ENCODE measurements around the gene SLC16A14.
"Not testable (repeated sequence)": the region's sequence is repeated elsewhere in the genome, so short reads cannot be mapped to it uniquely, and the experiment has no call there.

SLC16A14 gene, protein sequence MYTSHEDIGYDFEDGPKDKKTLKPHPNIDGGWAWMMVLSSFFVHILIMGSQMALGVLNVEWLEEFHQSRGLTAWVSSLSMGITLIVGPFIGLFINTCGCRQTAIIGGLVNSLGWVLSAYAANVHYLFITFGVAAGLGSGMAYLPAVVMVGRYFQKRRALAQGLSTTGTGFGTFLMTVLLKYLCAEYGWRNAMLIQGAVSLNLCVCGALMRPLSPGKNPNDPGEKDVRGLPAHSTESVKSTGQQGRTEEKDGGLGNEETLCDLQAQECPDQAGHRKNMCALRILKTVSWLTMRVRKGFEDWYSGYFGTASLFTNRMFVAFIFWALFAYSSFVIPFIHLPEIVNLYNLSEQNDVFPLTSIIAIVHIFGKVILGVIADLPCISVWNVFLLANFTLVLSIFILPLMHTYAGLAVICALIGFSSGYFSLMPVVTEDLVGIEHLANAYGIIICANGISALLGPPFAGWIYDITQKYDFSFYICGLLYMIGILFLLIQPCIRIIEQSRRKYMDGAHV

DNA sequence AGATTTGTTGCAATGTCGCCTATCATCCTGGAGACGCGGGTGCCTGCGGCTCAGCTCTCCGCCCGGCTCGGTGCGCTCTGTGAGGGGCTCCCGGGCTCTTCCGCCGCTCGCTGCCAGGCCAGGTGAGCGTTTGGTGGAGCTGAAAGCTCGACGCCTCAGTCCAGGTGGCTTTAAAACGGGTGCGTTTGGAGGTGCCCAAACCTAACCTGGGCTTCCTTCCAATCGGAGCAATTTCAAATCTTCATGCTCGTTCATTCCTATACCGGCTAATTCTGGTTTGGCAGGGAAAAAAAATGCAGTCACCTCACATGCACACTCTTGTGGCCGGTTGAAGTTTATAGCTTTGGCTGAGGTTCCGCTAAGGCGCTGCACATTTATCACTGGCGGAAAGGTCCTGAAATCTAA lies at the start of gene SLC16A14:
TSS of gene SLC16A14 (minus strand) at position 274 of the 405 bp plus-strand sequence. CDS start 9,572 bp downstream, outside the sequence.
- DNase-seq = peak; percentile 21

DNA sequence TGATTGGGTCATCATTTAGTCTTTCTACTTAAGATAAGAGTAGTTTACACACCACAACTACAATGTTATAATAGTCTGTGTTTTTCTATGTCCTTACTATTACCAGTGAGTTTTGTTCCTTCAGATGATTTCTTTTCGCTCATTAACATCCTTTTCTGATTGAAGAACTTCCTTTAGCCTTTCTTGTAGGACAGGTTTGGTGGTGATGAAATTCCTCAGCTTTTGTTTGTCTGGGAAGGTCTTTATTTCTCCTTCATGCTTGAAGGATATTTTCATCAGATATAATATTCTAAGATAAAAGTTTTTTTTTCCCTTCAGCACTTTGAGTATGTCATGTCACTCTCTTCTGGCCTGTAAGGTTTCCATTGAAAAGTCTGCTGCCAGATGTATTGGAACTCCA lies 38.0 kb upstream of the SLC16A14 start:
- no peak for DNase-seq

- DNase-seq = not testable (repeated sequence)
Observed at GRCh38 chr2:230101967-230102366, 33.2 kb upstream of the SLC16A14 start.

DNA sequence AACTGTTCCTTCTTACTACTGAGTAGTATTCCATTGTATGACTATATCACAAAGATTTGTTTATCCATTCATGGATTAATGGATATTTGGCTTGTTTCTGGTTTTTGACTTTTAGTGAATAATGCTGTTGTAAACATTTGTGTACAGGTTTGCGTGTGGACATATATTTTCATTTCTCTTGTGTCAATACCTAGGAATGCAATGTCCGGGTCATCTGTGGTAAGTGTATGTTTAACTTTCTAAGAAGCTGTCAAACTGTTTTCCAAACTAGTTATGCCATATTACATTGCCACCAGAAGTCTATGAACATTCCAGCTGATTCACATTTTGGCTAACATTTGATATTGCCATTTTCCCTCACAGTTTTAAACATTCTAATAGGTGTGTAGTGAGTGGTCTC lies 29.1 kb upstream of the SLC16A14 start:
- DNase-seq = no peak

GRCh38 chr2:230097424-230097823 lies 28.7 kb upstream of the SLC16A14 start:
- no peak for DNase-seq

DNA sequence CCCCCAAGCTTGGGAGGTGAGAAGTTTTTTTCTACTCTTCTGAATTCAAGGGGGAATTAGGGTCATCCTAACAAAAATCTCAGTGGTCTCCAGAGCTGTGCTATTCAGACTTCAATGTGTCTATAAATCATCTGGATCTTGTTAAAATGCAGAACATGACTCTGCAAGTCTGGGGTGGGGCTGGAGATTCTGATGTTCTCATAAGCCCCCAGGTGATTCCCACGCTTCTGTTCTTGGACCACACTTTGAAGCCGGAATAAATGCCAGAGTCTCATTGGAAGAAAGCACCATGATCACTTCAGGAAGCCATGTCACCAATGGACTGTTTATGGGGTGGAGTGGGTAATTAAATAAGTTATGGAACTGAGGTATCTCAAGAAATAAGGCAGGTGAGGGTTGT lies 22.2 kb upstream of the SLC16A14 start:
- DNase-seq = no peak

- no peak for DNase-seq
Observed at GRCh38 chr2:230085201-230085600, 16.5 kb upstream of the SLC16A14 start.

DNA sequence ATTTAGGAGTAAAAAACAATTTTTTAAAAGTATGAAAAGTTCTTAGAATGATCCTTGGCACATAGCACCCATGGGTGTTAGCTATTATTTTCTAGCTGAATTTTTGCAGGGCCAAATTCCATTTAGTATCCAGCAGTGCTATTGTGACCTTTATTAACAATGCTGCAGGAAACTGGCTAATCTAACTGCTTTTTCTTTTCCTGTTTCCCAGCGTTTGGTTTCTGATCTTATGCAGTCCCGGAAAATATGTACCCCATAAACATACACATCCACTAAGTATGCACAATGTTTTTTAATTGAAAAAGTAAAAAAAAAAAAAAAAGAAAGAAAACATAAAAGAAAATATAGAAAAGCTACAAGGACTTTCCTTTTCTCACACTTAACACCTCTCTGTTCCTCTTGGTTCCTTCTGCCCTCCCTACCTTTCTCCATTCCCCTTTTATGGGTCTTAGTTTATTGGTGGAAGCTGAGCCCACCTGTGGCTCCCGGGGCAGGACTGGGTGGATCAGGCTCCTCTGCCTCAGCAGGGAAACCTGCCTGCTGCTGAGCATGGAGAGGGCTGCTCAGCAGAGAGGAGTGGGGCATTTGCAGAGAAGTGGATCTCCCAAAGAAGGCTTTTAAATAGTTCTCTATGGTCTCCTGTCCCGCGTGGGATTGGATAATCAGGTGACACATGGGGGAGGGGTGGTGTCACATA lies 9.3 kb upstream of the SLC16A14 start:
- no peak for DNase-seq

- DNase-seq = no peak
Observed at GRCh38 chr2:230076819-230077218, 8.1 kb upstream of the SLC16A14 start.

- DNase-seq = no peak
Observed at GRCh38 chr2:230075988-230076631, 7.4 kb upstream of the SLC16A14 start.

DNA sequence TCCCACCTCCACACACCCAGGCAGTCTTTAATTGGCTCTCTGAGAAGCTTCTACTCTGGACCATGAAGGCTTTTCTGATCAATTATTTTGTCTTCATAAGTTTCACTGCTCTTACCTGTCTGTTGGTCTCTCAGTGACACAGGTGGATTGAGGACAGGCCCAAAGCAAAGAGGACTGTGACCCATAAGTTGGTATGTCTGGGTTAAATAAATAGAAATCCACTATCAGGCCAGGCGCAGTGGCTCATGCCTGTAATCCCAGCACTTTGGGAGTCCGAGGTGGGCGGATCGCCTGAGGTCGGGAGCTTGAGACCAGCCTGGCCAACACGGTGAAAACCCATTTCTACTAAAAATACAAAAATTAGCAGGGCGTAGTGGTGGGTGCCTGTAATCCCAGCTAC lies 2.7 kb upstream of the SLC16A14 start:
- no peak for DNase-seq

- DNase-seq = no peak
Observed at GRCh38 chr2:230069402-230069801, 678 bp upstream of the SLC16A14 start.

GRCh38 chr2:230068016-230068650 lies 591 bp downstream of the SLC16A14 start:
- DNase-seq = no peak

DNA sequence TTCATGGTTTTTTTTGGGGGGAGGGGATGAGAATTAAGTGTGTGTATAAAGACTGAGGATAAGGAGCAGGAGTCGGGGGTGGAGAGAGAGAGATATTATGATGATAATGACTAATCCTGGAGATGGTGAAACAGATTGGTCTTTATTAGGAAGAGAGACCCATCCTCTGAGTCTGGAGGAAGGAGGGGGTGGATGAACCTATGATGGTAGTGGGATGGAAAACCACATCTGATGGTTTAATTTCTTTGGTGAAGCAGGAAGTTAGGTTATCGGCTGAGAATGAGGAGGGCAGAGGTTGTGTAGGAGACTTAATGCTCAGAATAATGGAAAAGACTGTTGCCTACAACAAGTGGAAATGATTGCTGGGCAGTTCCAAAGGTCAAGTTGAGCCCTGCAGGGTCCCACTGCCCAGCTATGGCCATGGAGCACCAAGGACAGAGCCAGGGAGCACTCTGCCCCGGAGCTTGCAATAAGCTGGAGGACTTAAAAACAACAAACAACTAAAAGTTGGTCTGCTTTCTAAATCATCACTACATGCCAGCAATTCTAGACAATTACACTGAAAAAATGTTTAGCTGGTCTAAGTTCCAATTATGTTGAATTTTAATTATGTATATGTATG lies 7.9 kb downstream of the SLC16A14 start:
- no peak for DNase-seq

- DNase-seq = no peak
Observed at GRCh38 chr2:230053753-230054478, 14.8 kb downstream of the SLC16A14 start.

DNA sequence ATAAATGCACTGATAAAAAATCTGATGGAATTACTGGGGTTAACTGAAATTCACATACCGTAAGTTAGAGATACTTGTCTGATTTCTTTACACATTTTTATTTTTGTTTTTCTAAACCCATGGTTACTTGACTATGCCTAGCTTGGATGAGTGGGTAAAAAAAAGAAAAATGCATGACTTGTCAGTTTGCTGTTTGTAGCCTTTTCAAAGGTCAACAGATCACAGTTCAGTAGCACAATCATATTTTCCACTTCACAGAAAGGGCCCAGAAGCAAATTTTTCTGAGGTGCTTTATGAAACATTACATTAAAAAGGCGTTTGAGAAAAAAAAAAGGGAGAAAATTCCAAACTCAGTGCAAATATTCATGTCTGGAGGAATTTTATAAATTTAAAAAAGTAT lies 16.4 kb downstream of the SLC16A14 start:
- DNase-seq = no peak

- no peak for DNase-seq
Observed at GRCh38 chr2:230050136-230050535, 18.6 kb downstream of the SLC16A14 start.

- no peak for DNase-seq
Observed at GRCh38 chr2:230048010-230048671, 20.6 kb downstream of the SLC16A14 start.

- no peak for DNase-seq
Observed at GRCh38 chr2:230046491-230046890, 22.2 kb downstream of the SLC16A14 start.

DNA sequence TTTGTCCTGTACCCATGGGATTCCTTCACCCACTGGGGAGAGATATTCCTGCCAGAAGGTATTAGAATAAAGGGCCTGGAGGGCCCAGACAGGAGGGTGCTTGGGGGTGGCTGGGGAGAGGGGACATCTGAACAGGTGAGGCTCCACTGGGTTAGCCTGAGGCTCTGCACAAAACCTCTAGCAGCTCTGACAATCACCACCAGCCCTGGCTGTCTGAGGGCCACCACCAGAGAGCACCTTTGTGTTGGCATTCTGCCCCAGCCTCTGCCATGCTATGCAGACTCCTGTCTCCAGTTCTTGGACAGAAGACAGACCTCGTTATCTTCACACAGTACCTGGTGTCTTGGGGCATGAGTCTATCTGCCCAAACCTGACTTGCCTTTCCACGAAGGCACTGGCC lies 25.3 kb downstream of the SLC16A14 start:
- no peak for DNase-seq

GRCh38 chr2:230043025-230043424 lies 25.7 kb downstream of the SLC16A14 start:
- DNase-seq = no peak
